Omental fat pad (tissue), 4 donors: Measurements from ENCODE around the gene SH3BP4. TPM values are rescaled to one million over a fixed set of nuclear protein-coding genes. Genes with fewer than 3 reads are reported as not detected.
A peak's percentile ranks its signal among the peaks of the same experiment; 100 is the strongest.

Experiments
- ATAC-seq: fragments of 150-250 bp; one replicate; pipeline ENCODE4 v1.9.1; 2016; ENCODE audit warnings: mild to moderate bottlenecking, moderate library complexity; ENCODE audit not compliant: low FRiP score
- DNase-seq: peaks from one replicate; pipeline ENCODE4 v3.0.0-alpha.2; 2019; ENCODE audit warnings: low spot score
- CTCF ChIP-seq, 3 donors: fragments of 450-650 bp; IDR thresholded peaks; one replicate each; pipeline ENCODE4 v1.5.1; 2016 to 2017; ENCODE audit warnings: antibody characterized with exemption in 3 of 3, mild to moderate bottlenecking in 3 of 3, moderate library complexity in 2 of 3
- total RNA-seq, 4 donors: library from RNA; depleted of rRNA; stranded (reverse); fragments of >200 nt; gene quantifications; one replicate each; pipeline ENCODE4 v1.1.0, GENCODE V29; 2016

The SH3BP4 gene
- total RNA-seq, 4 donors from 2014 or later, result 32.5 to 66.9 (median 44.2) TPM

- no peak for TF ChIP-seq CTCF (IDR thresholded peaks at IDR 0.05)
- no peak for ATAC-seq
- DNase-seq, result no peak
Observed at GRCh38 chr2:235003096-235003775, 51.4 kb downstream of the SH3BP4 start.

- DNase-seq (no peak), ATAC-seq (no peak)
- TF ChIP-seq CTCF (IDR thresholded peaks at IDR 0.05), result no peak
Observed at GRCh38 chr2:235004329-235004903, 52.6 kb downstream of the SH3BP4 start.

GRCh38 chr2:235005023-235005422, 53.2 kb downstream of the SH3BP4 start:
- ATAC-seq (no peak), DNase-seq (no peak)
- TF ChIP-seq CTCF (IDR thresholded peaks at IDR 0.05), result no peak

GRCh38 chr2:235005603-235006259, 53.9 kb downstream of the SH3BP4 start:
- no peak for TF ChIP-seq CTCF (IDR thresholded peaks at IDR 0.05)
- DNase-seq (no peak), ATAC-seq (peak; percentile 21)

- TF ChIP-seq CTCF (IDR thresholded peaks at IDR 0.05), result no peak
- no peak for ATAC-seq
- DNase-seq, result no peak
Observed at GRCh38 chr2:235006461-235006860, 54.6 kb downstream of the SH3BP4 start.

- no peak for DNase-seq
- no peak for TF ChIP-seq CTCF (IDR thresholded peaks at IDR 0.05)
- ATAC-seq, result no peak
Observed at GRCh38 chr2:235006986-235007385, 55.2 kb downstream of the SH3BP4 start.
